K562 (cell line): Measurements from ENCODE around the gene TRMT1L. TPM values are rescaled to one million over a fixed set of nuclear protein-coding genes. Genes with fewer than 3 reads are reported as not detected.
A peak's percentile ranks its signal among the peaks of the same experiment; 100 is the strongest.

Source experiments
- CBFA2T3 ChIP-seq: fragments of 450-650 bp; IDR thresholded peaks from 2 replicates; pipeline ENCODE4 v1.6.1; 2017
- EHMT2 ChIP-seq: fragments of 450-650 bp; IDR thresholded peaks from 2 replicates; pipeline ENCODE4 v1.6.1; 2018; ENCODE audit warnings: antibody characterized with exemption
- ELF2 ChIP-seq: fragments of 250-450 bp; sonication (Bioruptor Pico); IDR thresholded peaks from 2 replicates; pipeline ENCODE4 v1.5.0; 2021; ENCODE audit warnings: mild to moderate bottlenecking
- EP400 ChIP-seq: fragments of 450-650 bp; IDR thresholded peaks from 2 replicates; pipeline ENCODE4 v1.6.1; 2017; ENCODE audit warnings: antibody characterized with exemption, mild to moderate bottlenecking, moderate library complexity
- FOXK1 ChIP-seq: sonication (generic); formaldehyde crosslinking; IDR thresholded peaks from 2 replicates; pipeline ENCODE4 v1.8.0; 2022; ENCODE audit warnings: missing genetic modification reagents, mild to moderate bottlenecking, borderline replicate concordance
- GATAD2B ChIP-seq: fragments of 450-650 bp; IDR thresholded peaks from 2 replicates; pipeline ENCODE4 v1.6.1; 2017; ENCODE audit warnings: mild to moderate bottlenecking, borderline replicate concordance
- GTF2B ChIP-seq: IDR thresholded peaks from 2 replicates; pipeline ENCODE4 v1.6.1; 2011; ENCODE audit not compliant: insufficient read length; ENCODE audit errors: extremely low read depth
- HDAC2 ChIP-seq: fragments of 450-650 bp; IDR thresholded peaks from 2 replicates; pipeline ENCODE4 v1.6.1; 2016; ENCODE audit warnings: mild to moderate bottlenecking
- HLTF ChIP-seq: fragments of 450-650 bp; IDR thresholded peaks from 2 replicates; pipeline ENCODE4 v1.6.1; 2016
- HMBOX1 ChIP-seq: sonication (generic); IDR thresholded peaks from 2 replicates; pipeline ENCODE4 v1.6.1; 2016
- IFI16 ChIP-seq: fragments of 250-450 bp; sonication (Bioruptor Pico); IDR thresholded peaks from 2 replicates; pipeline ENCODE4 v2.1.2; 2022; ENCODE audit warnings: mild to moderate bottlenecking, inconsistent platforms
- ILK ChIP-seq: fragments of 450-650 bp; IDR thresholded peaks from 2 replicates; pipeline ENCODE4 v1.6.1; 2016; ENCODE audit warnings: missing genetic modification characterization, low read depth, mild to moderate bottlenecking, missing compliant biosample characterization, moderate library complexity, borderline replicate concordance
- KDM2B ChIP-seq: fragments of 250-450 bp; sonication (Bioruptor Pico); IDR thresholded peaks from 2 replicates; pipeline ENCODE4 v1.8.0; 2021; ENCODE audit warnings: mild to moderate bottlenecking, moderate library complexity
- MAFK ChIP-seq: IDR thresholded peaks from 2 replicates; pipeline ENCODE4 v1.6.1; 2011; ENCODE audit warnings: low read length, improper control_type of control experiment
- MCM2 ChIP-seq: fragments of 450-650 bp; IDR thresholded peaks from 2 replicates; pipeline ENCODE4 v1.6.1; 2017; ENCODE audit warnings: low read depth, mild to moderate bottlenecking
- MECOM ChIP-seq: fragments of 250-450 bp; sonication (Bioruptor Pico); IDR thresholded peaks from 2 replicates; pipeline ENCODE4 v1.8.0; 2022; ENCODE audit warnings: inconsistent platforms
- MEF2D ChIP-seq: conservative IDR thresholded peaks from 2 replicates; pipeline ENCODE4 v1.6.1; 2016; ENCODE audit warnings: low read depth, missing genetic modification characterization, missing compliant biosample characterization
- MLLT1 ChIP-seq, 2 experiments: fragments of 450-650 bp; IDR thresholded peaks; 2 replicates each; pipeline ENCODE4 v1.6.1; 2016
- NFXL1 ChIP-seq: fragments of 450-650 bp; formaldehyde crosslinking; IDR thresholded peaks from 2 replicates; pipeline ENCODE4 v1.4.0; 2021; ENCODE audit warnings: mild to moderate bottlenecking
- NR2F6 ChIP-seq: fragments of 450-650 bp; formaldehyde crosslinking; IDR thresholded peaks from 2 replicates; pipeline ENCODE4 v1.4.0; 2020; ENCODE audit warnings: mild to moderate bottlenecking
- PHF8 ChIP-seq: fragments of 200-600 bp; sonication (generic); IDR thresholded peaks from 2 replicates; pipeline ENCODE4 v1.6.1; 2012; ENCODE audit warnings: mixed run types, mild to moderate bottlenecking, inconsistent platforms, low read length, moderate library complexity, borderline replicate concordance
- POLR3A ChIP-seq: IDR thresholded peaks from 2 replicates; pipeline ENCODE4 v1.6.1; 2011; ENCODE audit warnings: borderline replicate concordance, mild to moderate bottlenecking, moderate library complexity; ENCODE audit not compliant: insufficient read length, insufficient read depth; ENCODE audit errors: extremely low read depth
- RNF2 ChIP-seq: sonication (generic); IDR thresholded peaks from 2 replicates; pipeline ENCODE4 v1.6.1; 2016
- SIRT6 ChIP-seq: IDR thresholded peaks from one replicate; pipeline ENCODE4 v1.6.1; 2012; ENCODE audit warnings: low read depth, mild to moderate bottlenecking, control low read depth, inconsistent platforms, low read length, moderate library complexity
- TBL1XR1 ChIP-seq, 2 experiments: IDR thresholded peaks; 2 replicates each; pipeline ENCODE4 v1.6.1; 2012; ENCODE audit warnings: improper control_type of control experiment in 2 of 2, low read length in 2 of 2, mild to moderate bottlenecking in 1 of 2
- TEAD4 ChIP-seq, 2 experiments: sonication (generic) in 1 of 2; formaldehyde crosslinking in 1 of 2; IDR thresholded peaks; 2 replicates each; pipeline versions ENCODE4 v1.6.1 to v1.8.0; 2012 to 2022; ENCODE audit warnings: borderline replicate concordance in 1 of 2, inconsistent platforms in 1 of 2, low read length in 1 of 2, mild to moderate bottlenecking in 1 of 2, missing genetic modification reagents in 1 of 2
- VEZF1 ChIP-seq: fragments of 200-800 bp; sonication (Bioruptor generic); IDR thresholded peaks from 2 replicates; pipeline ENCODE4 v1.6.1; 2017; ENCODE audit warnings: missing genetic modification characterization, missing compliant biosample characterization
- ZNF263 ChIP-seq: sonication (generic); formaldehyde crosslinking; IDR thresholded peaks from 2 replicates; pipeline ENCODE4 v1.8.0; 2022; ENCODE audit warnings: mild to moderate bottlenecking, missing genetic modification reagents, borderline replicate concordance
- ZNF274 ChIP-seq: IDR thresholded peaks from 2 replicates; pipeline ENCODE4 v1.6.1; 2011; ENCODE audit warnings: low read depth, mild to moderate bottlenecking, low read length, moderate library complexity, borderline replicate concordance
- polyA plus RNA-seq, 8 experiments: library from polyadenylated mRNA; depleted of rRNA in 4 of 8; stranded (reverse) in 5 of 8; unstranded in 3 of 8; fragments of >200 nt; fragmentation: Nextera tagmentation in 2 of 8; fragmentation: Illumina TruSeq in 1 of 8; extraction: Ambion mirVana in 2 of 8; extraction: Trizol in 1 of 8; gene quantifications; 2 replicates each; pipeline versions ENCODE4 v1.2.1 to v1.2.3, GENCODE V29; 2011 to 2014; ENCODE audit warnings: inconsistent platforms in 1 of 8, missing spikeins in 1 of 8
- total RNA-seq, 7 experiments: library from RNA; depleted of rRNA in 6 of 7; stranded (reverse); fragments of >200 nt in 6 of 7; fragmentation: Illumina TruSeq in 2 of 7; extraction: Trizol in 2 of 7; gene quantifications; 2 replicates each; pipeline versions ENCODE4 v1.2.1 to v1.2.3, GENCODE V29; 2011 to 2021; ENCODE audit warnings: low replicate concordance in 1 of 7

Gene TRMT1L
- total and polyA plus RNA-seq, 9 of the 15 experiments (the other 6 are each of a cell fraction or from before 2014, with no cell fraction given): 6.4 to 88.9 (median 32.9) TPM

GRCh38 chr1:185151215-185151614 lies 5.5 kb downstream of the TRMT1L start (continued):
- TF ChIP-seq ILK (tag): no peak
- TF ChIP-seq GTF2B: no peak
- TF ChIP-seq GATAD2B: peak; percentile 32; the same call in 1 of the 2 replicates
- TF ChIP-seq NR2F6 (CRISPR knock-in tag): no peak
- TF ChIP-seq EHMT2: peak; percentile 24; the same call in 1 of the 2 replicates
- TF ChIP-seq IFI16: no peak
- no peak for TF ChIP-seq EP400
- TF ChIP-seq MAFK: peak; percentile 67
- TF ChIP-seq HMBOX1: no peak
- TF ChIP-seq FOXK1: no peak
- no peak for TF ChIP-seq HDAC2
- TF ChIP-seq POLR3A: no peak
- no peak for TF ChIP-seq MCM2
- TF ChIP-seq MEF2D: no peak
- TF ChIP-seq SIRT6: no peak
- no peak for TF ChIP-seq ZNF274
- no peak for TF ChIP-seq HLTF
- TF ChIP-seq TEAD4 (IDR thresholded peaks at IDR 0.05; ENCODE audit: low read length): peak; percentile 24; the same call in 1 of the 2 replicates
- TF ChIP-seq TEAD4 (CRISPR knock-in tag; IDR thresholded peaks at IDR 0.05; ENCODE audit: borderline replicate concordance): no peak
- no peak for TF ChIP-seq NFXL1
- TF ChIP-seq KDM2B (CRISPR knock-in tag): no peak
- no peak for TF ChIP-seq RNF2
- no peak for TF ChIP-seq ZNF263
- TF ChIP-seq PHF8: no peak
- TF ChIP-seq TBL1XR1 (IDR thresholded peaks at IDR 0.05; ENCODE audit: low read length in 2 of 2): no peak
- TF ChIP-seq MLLT1 (IDR thresholded peaks at IDR 0.05): no peak
- no peak for TF ChIP-seq ELF2 (CRISPR knock-in tag)
- no peak for TF ChIP-seq MECOM
- TF ChIP-seq VEZF1 (CRISPR knock-in tag): no peak
- TF ChIP-seq CBFA2T3: peak; percentile 63
